IMR-90 (cell line): ENCODE data around the gene C8A. TPM values are rescaled to one million over a fixed set of nuclear protein-coding genes. Genes with fewer than 3 reads are reported as not detected.

ENCODE experiments used
- ATAC-seq: fragments of 200-7000 bp; cut with Tn5 transposase; 2 replicates; pipeline ENCODE4 v1.9.1; 2020; ENCODE audit warnings: low read depth, mild to moderate bottlenecking, moderate library complexity
- BruUV-seq: library from RNA; stranded (reverse); fragments of 400-500 nt; replicated peaks from 2 replicates; lab custom pipeline; 2021; lab: Mats Ljungman, UMichigan
- CTCF ChIA-PET: fragments of 300-600 bp; formaldehyde crosslinking; extraction: SDS; loops from one replicate; lab custom pipeline; 2021; ENCODE audit warnings: antibody characterized with exemption; lab: Yijun Ruan, JAX
- POLR2A ChIA-PET: fragments of 300-600 bp; sonication (Branson Sonifier 250); formaldehyde crosslinking; loops from one replicate; lab custom pipeline; 2022; ENCODE audit warnings: antibody characterized with exemption; ENCODE audit not compliant: unreplicated experiment; lab: Charles Lee
- DNase-seq: peaks from one replicate; pipeline ENCODE4 v3.0.0; 2013
- H2AFZ ChIP-seq: replicated peaks from 2 replicates; pipeline ENCODE3; 2013; ENCODE audit warnings: low read length, mild to moderate bottlenecking; ENCODE audit not compliant: poor library complexity
- H2AK5ac ChIP-seq: 2 replicates; pipeline ENCODE4 v1.6.1; 2013; ENCODE audit warnings: low read depth, low read length, inconsistent platforms
- H2AK9ac ChIP-seq: replicated peaks from 2 replicates; pipeline ENCODE3; 2013; ENCODE audit warnings: mild to moderate bottlenecking, low read depth, low read length, moderate library complexity; ENCODE audit not compliant: poor library complexity
- H2BK120ac ChIP-seq: 2 replicates; pipeline ENCODE4 v1.6.1; 2013; ENCODE audit warnings: low read depth, low read length, inconsistent platforms
- H2BK15ac ChIP-seq: 3 replicates; pipeline ENCODE4 v1.6.1; 2013; ENCODE audit warnings: low read depth, low read length, inconsistent platforms
- H2BK20ac ChIP-seq: 2 replicates; pipeline ENCODE4 v1.6.1; 2013; ENCODE audit warnings: low read depth, mild to moderate bottlenecking, inconsistent platforms, low read length, moderate library complexity
- H2BK5ac ChIP-seq: 2 replicates; pipeline ENCODE4 v1.6.1; 2013; ENCODE audit warnings: mild to moderate bottlenecking, low read depth, low read length, inconsistent platforms; ENCODE audit not compliant: poor library complexity, severe bottlenecking
- H3K14ac ChIP-seq: replicated peaks from 2 replicates; pipeline ENCODE4 v1.6.1; 2013; ENCODE audit warnings: low read depth, low read length, inconsistent platforms
- H3K18ac ChIP-seq: 2 replicates; pipeline ENCODE4 v1.6.1; 2013; ENCODE audit warnings: low read depth, low read length, control low read depth
- H3K23ac ChIP-seq: 2 replicates; pipeline ENCODE4 v1.6.1; 2013; ENCODE audit warnings: low read depth, low read length, inconsistent platforms
- H3K27ac ChIP-seq: 2 replicates; pipeline ENCODE4 v1.5.1; 2013; ENCODE audit warnings: mild to moderate bottlenecking, control low read depth, low read length; ENCODE audit not compliant: insufficient read depth
- H3K27me3 ChIP-seq: 2 replicates; pipeline ENCODE4 v1.6.1; 2013; ENCODE audit warnings: low read length; ENCODE audit not compliant: control insufficient read depth, insufficient read depth
- H3K36me3 ChIP-seq: 2 replicates; pipeline ENCODE4 v1.6.1; 2013; ENCODE audit warnings: low read length, mixed read lengths; ENCODE audit not compliant: control insufficient read depth, insufficient read depth
- H3K4ac ChIP-seq: 2 replicates; pipeline ENCODE4 v1.6.1; 2013; ENCODE audit warnings: low read depth, low read length, inconsistent platforms
- H3K4me1 ChIP-seq: 2 replicates; pipeline ENCODE4 v1.6.1; 2013; ENCODE audit warnings: low read length, mixed read lengths; ENCODE audit not compliant: control insufficient read depth, insufficient read depth
- H3K4me2 ChIP-seq: 2 replicates; pipeline ENCODE4 v1.6.1; 2013; ENCODE audit warnings: low read depth, mild to moderate bottlenecking, control low read depth, low read length, moderate library complexity
- H3K4me3 ChIP-seq: 2 replicates; pipeline ENCODE4 v1.5.1; 2013; ENCODE audit warnings: low read depth, mild to moderate bottlenecking, control low read depth, low read length, moderate library complexity; ENCODE audit not compliant: insufficient read depth
- H3K56ac ChIP-seq: 2 replicates; pipeline ENCODE4 v1.6.1; 2013; ENCODE audit warnings: low read length, inconsistent platforms; ENCODE audit not compliant: insufficient read depth; ENCODE audit errors: extremely low read depth
- H3K79me1 ChIP-seq, 2 experiments: 2 replicates each; pipeline ENCODE4 v1.6.1; 2013; ENCODE audit warnings: low read length in 2 of 2, inconsistent platforms in 1 of 2, low read depth in 1 of 2
- H3K9ac ChIP-seq: 2 replicates; pipeline ENCODE4 v1.6.1; 2013; ENCODE audit warnings: low read depth, low read length, control low read depth
- H3K9me1 ChIP-seq: 2 replicates; pipeline ENCODE4 v1.6.1; 2013; ENCODE audit warnings: low read length, inconsistent platforms; ENCODE audit not compliant: insufficient read depth
- H3K9me3 ChIP-seq: 2 replicates; pipeline ENCODE4 v1.6.1; 2013; ENCODE audit warnings: low read length; ENCODE audit not compliant: control insufficient read depth, insufficient read depth
- H4K20me1 ChIP-seq: 2 replicates; pipeline ENCODE4 v1.6.1; 2013; ENCODE audit warnings: low read length, inconsistent platforms; ENCODE audit not compliant: insufficient read depth
- H4K5ac ChIP-seq: 2 replicates; pipeline ENCODE4 v1.6.1; 2013; ENCODE audit warnings: mild to moderate bottlenecking, low read depth, low read length, control low read depth
- H4K8ac ChIP-seq, 2 experiments: 2 replicates each; pipeline ENCODE4 v1.6.1; 2013; ENCODE audit warnings: low read depth in 2 of 2, low read length in 2 of 2, control low read depth in 1 of 2, inconsistent platforms in 1 of 2
- H4K91ac ChIP-seq: 2 replicates; pipeline ENCODE4 v1.6.1; 2013; ENCODE audit warnings: low read depth, low read length, inconsistent platforms; ENCODE audit not compliant: insufficient read depth
- CHD1 ChIP-seq: IDR thresholded peaks from 2 replicates; pipeline ENCODE4 v1.6.1; 2012; ENCODE audit warnings: low read depth, low read length, improper control_type of control experiment
- ELK1 ChIP-seq: fragments of 150-350 bp; IDR thresholded peaks from 2 replicates; pipeline ENCODE4 v1.6.1; 2016; ENCODE audit warnings: low read depth, mild to moderate bottlenecking, low read length, moderate library complexity, borderline replicate concordance
- MAFK ChIP-seq: IDR thresholded peaks from 2 replicates; pipeline ENCODE4 v1.6.1; 2012; ENCODE audit warnings: low read depth, low read length, improper control_type of control experiment
- RAD21 ChIP-seq: IDR thresholded peaks from 2 replicates; pipeline ENCODE4 v1.6.1; 2012; ENCODE audit warnings: low read length, improper control_type of control experiment
- RCOR1 ChIP-seq: IDR thresholded peaks from 2 replicates; pipeline ENCODE4 v1.6.1; 2012; ENCODE audit warnings: mild to moderate bottlenecking, low read length, improper control_type of control experiment; ENCODE audit not compliant: insufficient replicate concordance
- RFX5 ChIP-seq: IDR thresholded peaks from 2 replicates; pipeline ENCODE4 v1.8.0; 2012; ENCODE audit warnings: low read depth, mild to moderate bottlenecking, low read length, moderate library complexity
- SMC3 ChIP-seq: fragments of 150-350 bp; IDR thresholded peaks from 2 replicates; pipeline ENCODE4 v1.6.1; 2016; ENCODE audit warnings: low read depth, mild to moderate bottlenecking, antibody characterized with exemption, low read length, moderate library complexity
- USF2 ChIP-seq: fragments of 150-350 bp; IDR thresholded peaks from 2 replicates; pipeline ENCODE4 v1.6.1; 2017; ENCODE audit warnings: mild to moderate bottlenecking, antibody characterized with exemption, low read length, low read depth
- WGBS, 2 experiments: methylation state at CpG; one replicate each; pipeline versions ENCODE4 v1.1.5 to v1.1.7; 2013; ENCODE audit warnings: missing lambda C conversion rate in 2 of 2; ENCODE audit not compliant: insufficient read length in 1 of 2; ENCODE audit errors: extremely low coverage in 2 of 2; 5-methylcytosine and 5-hydroxymethylcytosine counted together
- dilution Hi-C: fragments of 300-500 bp; cut with HindIII; formaldehyde crosslinking; loops from one replicate; pipeline ENCODE4 v1.14.3; 2018; ENCODE audit warnings: low sequenced_read_pairs; ENCODE audit not compliant: unreplicated experiment
- in situ Hi-C: fragments of 300-500 bp; cut with MboI; formaldehyde crosslinking; loops from 3 replicates; pipeline ENCODE4 v1.14.3; 2019; ENCODE audit warnings: low sequenced_read_pairs, inconsistent platforms, mixed read lengths
- intact Hi-C: fragments of 100-400 bp; cut with micrococcal nuclease; formaldehyde crosslinking; loops from 2 replicates; pipeline ENCODE4 v1.10.0; 2022
- polyA plus RNA-seq, 3 experiments: library from polyadenylated mRNA; depleted of rRNA; stranded (reverse); fragments of >200 nt; gene quantifications; 2 replicates each; pipeline ENCODE4 v1.2.3, GENCODE V29; 2012; ENCODE audit warnings: low replicate concordance in 1 of 3
- total RNA-seq: library from RNA; depleted of rRNA; stranded (reverse); fragments of >200 nt; gene quantifications from 2 replicates; pipeline ENCODE4 v1.2.3, GENCODE V29; 2012

C8A gene
- total and polyA plus RNA-seq, 2 of the 4 experiments (the other 2 are of a cell fraction) = not detected

GRCh38 chr1:56850411-56850810, 4.2 kb upstream of the C8A start:
- WGBS, 2 experiments = no CpG with 5 or more reads among the region's 2 CpGs
- TF ChIP-seq SMC3 (no peak), RCOR1 (no peak), ELK1 (no peak), CHD1 (no peak), MAFK (no peak), USF2 (no peak), RAD21 (no peak), RFX5 (no peak)
- Histone ChIP-seq H2AK9ac (no peak overlapping the region), H3K4me2 (no peak overlapping the region), H3K4me3 (no peak overlapping the region), H4K8ac (no peak overlapping the region), H3K14ac (no peak overlapping the region), H4K5ac (no peak overlapping the region), H2AFZ (no peak overlapping the region), H3K4ac (no peak overlapping the region), H2AK5ac (no peak overlapping the region), H3K79me1 (no peaks in the 10 kb centered on the region), H3K27ac (no peak overlapping the region), H3K56ac (no peak overlapping the region), H3K18ac (no peak overlapping the region), H2BK120ac (no peak overlapping the region), H3K9ac (no peak overlapping the region), H2BK20ac (no peak overlapping the region), H3K9me3 (no peaks in the 10 kb centered on the region), H3K36me3 (no peaks in the 10 kb centered on the region), H3K23ac (no peak overlapping the region), H4K20me1 (no peaks in the 10 kb centered on the region), H2BK15ac (no peak overlapping the region), H2BK5ac (no peak overlapping the region), H3K4me1 (no peaks in the 10 kb centered on the region), H3K27me3 (no peaks in the 10 kb centered on the region), H4K91ac (no peak overlapping the region), H3K9me1 (no peaks in the 10 kb centered on the region)
- no TSS peak for BruUV-seq
- dilution Hi-C loops = no loop called here
- intact Hi-C loops = no loop called here
- CTCF ChIA-PET = interaction anchor here (1.2 kb wide), 1 partner anchor 9 kb away, joined by 3 read pairs; no protein-coding TSS in a partner anchor
- in situ Hi-C loops = no loop called here
- POLR2A ChIA-PET = no interaction called here
- DNase-seq (no peak), ATAC-seq (no peak)
